ENCODE measurements around the gene MBD2.
"Not testable (repeated sequence)": the region's sequence is repeated elsewhere in the genome, so short reads cannot be mapped to it uniquely, and the experiment has no call there.

MBD2 gene, protein sequence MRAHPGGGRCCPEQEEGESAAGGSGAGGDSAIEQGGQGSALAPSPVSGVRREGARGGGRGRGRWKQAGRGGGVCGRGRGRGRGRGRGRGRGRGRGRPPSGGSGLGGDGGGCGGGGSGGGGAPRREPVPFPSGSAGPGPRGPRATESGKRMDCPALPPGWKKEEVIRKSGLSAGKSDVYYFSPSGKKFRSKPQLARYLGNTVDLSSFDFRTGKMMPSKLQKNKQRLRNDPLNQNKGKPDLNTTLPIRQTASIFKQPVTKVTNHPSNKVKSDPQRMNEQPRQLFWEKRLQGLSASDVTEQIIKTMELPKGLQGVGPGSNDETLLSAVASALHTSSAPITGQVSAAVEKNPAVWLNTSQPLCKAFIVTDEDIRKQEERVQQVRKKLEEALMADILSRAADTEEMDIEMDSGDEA
- 127 to 185 reads per million in 2 experiments for total RNA-seq

GRCh38 chr18:54224379-54225014 is at the start of gene MBD2:
Gene MBD2 (minus strand): TSS chr18:54224669. CDS start chr18:54224559, 110 bp downstream.
- DNase-seq (ENCODE audit: low read depth): peak; percentile 88

GRCh38 chr18:54269893-54270844 is 45.7 kb upstream of the MBD2 start:
- no peak for DNase-seq (ENCODE audit: low read depth)

- DNase-seq (ENCODE audit: low read depth): no peak
Measured at GRCh38 chr18:54268751-54269150, 44.3 kb upstream of the MBD2 start.

DNA sequence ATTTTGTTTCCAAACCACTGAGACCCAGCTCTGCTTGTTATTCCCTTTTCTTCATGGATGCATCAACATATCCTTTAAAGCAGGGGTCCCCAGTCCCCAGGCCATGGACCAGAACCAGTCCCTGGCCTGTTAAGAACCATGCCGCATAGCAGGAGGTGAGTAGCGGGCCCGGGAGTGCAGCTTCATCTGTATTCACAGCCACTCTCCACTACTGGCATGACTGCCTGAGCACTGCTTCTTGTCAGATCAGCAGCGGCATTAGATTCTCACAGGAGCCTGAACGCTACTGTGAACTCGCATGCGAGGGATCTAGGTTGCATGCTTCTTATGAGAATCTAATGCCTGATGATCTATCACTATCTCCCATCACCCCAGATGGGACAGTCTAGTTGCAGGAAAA is 43.2 kb upstream of the MBD2 start:
- DNase-seq (ENCODE audit: low read depth): no peak

DNA sequence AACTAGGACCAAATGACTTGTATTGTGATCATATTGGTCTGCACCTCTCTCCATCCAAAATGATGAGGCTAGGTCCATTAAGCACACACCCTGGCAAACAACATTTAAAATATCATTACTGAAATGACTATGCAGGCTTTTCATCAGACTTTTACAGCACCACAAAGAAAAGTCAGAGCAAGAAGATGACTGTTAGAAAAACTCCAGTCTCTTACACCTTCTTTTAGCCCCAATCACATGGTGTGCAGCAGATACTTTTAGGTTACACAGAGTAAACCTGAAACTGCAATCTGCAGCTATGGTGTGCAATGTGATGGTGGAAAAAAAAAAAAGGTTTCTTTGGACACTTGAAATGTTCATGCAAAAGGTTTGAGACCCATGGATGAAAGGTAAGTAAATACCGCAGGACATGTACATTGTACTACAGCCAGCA is 39.5 kb upstream of the MBD2 start:
- DNase-seq (ENCODE audit: low read depth): no peak

DNA sequence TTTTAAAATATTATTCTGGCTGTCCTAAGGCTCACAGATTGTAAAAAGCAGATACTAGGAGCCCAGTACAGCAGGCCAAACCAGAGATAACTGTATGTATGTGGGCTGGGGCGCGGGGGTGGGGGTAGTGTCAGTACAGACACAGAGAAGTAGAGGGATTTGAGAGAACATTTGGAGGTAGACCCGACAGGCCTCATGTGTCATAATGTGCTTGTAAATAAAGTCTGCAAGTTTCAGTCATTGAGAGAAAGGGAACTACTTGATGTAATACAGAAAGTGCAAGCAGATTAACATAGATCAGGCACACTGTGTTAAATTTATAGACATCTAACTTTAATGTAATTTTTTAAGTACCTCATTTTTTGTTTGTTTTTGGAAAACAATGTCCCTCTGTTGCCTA is 37.4 kb upstream of the MBD2 start:
- no peak for DNase-seq (ENCODE audit: low read depth)

DNA sequence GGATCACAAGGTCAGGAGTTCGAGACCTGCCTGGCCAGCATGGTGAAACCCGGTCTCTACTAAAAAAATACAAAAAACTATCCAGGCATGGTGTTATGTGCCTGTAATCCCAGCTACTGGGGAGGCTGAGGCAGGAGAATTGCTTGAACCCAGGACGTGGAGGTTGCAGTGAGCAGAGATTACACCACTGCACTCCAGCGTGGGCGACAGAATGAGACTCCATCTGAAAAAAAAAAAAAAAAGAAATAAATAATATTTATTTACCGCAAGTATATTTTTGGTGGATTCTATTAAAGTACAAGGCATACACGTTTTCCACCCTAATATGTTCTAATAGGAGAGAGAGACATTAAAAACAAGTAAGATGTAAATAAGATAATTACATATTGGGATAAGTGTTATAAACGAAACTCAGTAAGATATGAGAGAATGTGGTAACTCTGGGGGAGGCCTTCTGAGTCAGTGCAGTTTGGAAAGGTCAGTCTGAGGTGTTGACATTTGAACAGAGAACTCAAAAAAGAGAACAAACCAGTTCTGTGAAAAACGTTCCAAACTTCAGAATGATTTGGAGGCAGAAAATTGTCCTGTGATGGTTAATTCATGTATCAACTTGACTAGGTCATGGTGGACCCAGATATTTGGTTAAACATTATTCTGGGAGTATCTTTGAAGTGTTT is 36.1 kb upstream of the MBD2 start:
- no peak for DNase-seq (ENCODE audit: low read depth)

- not testable (repeated sequence) for DNase-seq (ENCODE audit: low read depth)
Measured at GRCh38 chr18:54257818-54258217, 33.3 kb upstream of the MBD2 start.

- no peak for DNase-seq (ENCODE audit: low read depth)
Measured at GRCh38 chr18:54257015-54257414, 32.5 kb upstream of the MBD2 start.

- DNase-seq (ENCODE audit: low read depth): no peak
Measured at GRCh38 chr18:54255141-54255540, 30.7 kb upstream of the MBD2 start.

DNA sequence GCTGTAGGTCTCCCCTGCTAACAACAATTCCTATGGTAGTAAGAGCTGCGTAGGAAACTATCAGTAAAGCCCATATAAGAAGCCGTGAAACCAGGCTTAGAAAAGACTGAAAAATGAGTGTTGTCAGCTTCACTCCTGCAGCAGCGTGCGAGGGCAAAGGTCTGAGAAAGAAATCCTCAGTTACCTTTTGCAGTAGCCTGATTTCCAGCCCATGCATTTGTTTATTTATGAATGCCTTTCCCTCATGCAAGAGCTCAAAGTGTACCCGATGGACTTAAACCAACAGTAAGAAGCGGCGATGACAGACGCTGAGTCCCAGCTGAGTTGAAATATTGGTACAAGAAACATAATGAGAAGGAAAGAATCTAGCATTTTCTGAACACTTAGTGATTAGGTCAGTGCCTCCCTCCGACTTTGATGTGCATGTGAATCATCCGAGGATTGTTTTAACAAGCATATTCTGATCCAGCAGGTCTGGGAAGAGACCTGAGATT is 29.8 kb upstream of the MBD2 start:
- DNase-seq (ENCODE audit: low read depth): no peak

DNA sequence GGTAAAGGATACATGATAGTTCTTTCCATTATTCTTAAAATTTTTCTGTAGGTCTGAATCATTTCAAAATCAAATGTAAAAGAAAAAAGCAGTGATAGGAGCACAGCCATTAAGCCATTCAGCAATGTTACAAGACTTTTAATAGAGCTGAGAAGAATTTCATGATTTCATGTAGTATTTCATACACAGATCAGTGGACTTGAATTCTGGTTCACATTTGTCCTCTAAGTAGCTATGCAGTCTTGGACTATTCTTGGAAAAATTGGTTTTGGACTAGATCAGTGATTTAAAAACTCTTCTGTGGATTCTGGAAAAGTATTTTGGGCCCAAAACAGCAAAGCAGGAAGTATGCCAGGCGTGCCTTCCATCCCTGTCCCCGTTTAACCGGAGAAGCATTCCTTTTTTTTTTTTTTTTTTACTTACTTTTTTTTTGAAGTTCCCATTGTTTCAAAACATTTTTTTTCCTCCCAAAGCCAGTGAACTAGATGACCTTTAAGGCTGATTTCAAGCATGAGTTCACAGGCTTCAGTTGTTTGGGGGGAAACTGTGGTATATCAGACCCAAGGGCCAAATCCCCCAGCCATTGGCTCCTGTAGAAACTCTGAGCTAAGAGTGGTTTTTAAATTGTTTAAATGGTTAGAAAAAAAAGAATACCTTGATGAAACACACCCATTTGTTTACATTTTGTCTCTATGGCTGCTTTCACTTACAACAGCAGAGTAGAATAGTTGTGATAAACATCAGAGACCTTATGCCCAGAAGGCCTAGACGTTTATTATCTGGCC is 27.3 kb upstream of the MBD2 start:
- no peak for DNase-seq (ENCODE audit: low read depth)

DNA sequence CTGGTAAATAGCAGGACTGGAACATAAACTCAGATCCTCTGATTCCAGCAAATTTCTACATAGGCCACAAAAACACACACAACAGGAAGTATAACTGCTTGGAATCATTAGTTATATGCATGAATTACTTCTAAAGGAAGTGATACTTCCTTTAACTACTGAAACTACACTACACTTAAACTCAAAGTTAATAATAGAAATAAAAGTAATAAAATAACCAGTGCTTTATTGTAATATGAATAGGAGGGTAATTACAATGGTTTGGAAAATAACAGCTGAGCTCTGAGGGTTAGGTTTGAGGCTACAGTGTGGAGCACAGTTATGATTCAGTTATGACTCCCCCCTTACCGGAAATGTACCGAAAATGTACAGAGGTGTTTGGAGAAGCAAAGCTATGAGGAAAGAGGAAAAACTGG is 26.4 kb upstream of the MBD2 start:
- no peak for DNase-seq (ENCODE audit: low read depth)

DNA sequence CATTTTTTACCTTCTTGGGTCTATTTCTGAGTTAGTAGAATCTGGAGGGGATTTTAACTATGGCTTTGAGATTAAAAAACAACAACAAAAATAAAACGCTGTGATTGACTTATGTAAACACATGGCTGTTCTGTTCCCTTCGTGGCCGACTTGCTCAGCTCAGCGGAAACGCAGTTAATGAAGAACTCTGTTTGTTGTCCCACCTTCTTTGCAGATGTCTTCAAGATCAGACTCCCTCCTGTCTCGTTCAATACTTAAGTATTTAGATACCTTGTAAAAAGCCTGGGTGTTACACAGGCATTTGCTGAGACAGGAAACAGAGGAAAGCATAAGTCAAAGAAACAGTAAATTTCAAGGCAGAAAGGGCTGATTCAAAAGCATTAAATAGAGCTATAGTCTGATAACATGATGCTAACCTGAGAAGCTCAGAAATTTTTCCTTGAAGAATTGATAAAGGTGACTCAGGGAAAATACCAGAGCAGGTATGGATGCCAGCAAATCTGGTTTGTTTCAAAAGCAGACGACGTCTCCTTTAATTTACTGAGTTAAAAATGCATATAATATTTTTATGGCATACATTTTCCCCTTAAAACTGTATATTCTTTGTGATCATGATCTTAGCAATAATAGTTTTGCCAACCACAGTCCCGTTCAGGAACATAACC is 23.2 kb upstream of the MBD2 start:
- no peak for DNase-seq (ENCODE audit: low read depth)

- no peak for DNase-seq (ENCODE audit: low read depth)
Measured at GRCh38 chr18:54242327-54242726, 17.9 kb upstream of the MBD2 start.

- DNase-seq (ENCODE audit: low read depth): no peak
Measured at GRCh38 chr18:54241483-54241882, 17.0 kb upstream of the MBD2 start.

- no peak for DNase-seq (ENCODE audit: low read depth)
Measured at GRCh38 chr18:54240629-54241107, 16.2 kb upstream of the MBD2 start.

DNA sequence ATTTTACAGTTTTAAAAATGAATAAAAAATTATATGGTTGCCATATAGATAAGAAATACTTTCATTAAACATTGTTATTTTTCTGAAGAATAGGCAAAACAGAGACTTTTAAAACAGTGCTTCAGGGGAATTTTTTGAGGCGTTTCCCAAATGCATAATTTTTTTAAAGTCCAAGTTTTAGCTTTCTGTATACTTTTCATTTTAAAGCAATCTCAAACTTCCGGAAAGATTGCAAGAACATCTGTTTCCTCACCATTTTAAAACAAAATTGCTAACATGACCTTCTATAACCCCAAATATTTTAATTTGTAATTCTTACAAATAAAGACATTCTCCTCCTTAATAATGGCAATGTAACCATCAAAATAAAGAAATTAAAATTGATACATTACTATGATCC is 15.1 kb upstream of the MBD2 start:
- no peak for DNase-seq (ENCODE audit: low read depth)

GRCh38 chr18:54239091-54239490 is 14.6 kb upstream of the MBD2 start:
- no peak for DNase-seq (ENCODE audit: low read depth)
